Heart right ventricle (tissue), 16 donors: ENCODE data around the gene DCLK3. TPM values are rescaled to one million over a fixed set of nuclear protein-coding genes. Genes with fewer than 3 reads are reported as not detected.
A peak's percentile ranks its signal among the peaks of the same experiment; 100 is the strongest.

Source experiments
- ATAC-seq, 8 donors: fragments of 200-7000 bp; cut with Tn5 transposase; one replicate each; pipeline ENCODE4 v1.9.1; 2020; ENCODE audit warnings: mild to moderate bottlenecking in 8 of 8, moderate library complexity in 8 of 8, moderate number of reproducible peaks in 1 of 8
- DNase-seq, 2 donors: peaks; one replicate each; pipeline ENCODE4 v3.0.0-alpha.2; 2020
- H3K27ac ChIP-seq, 10 donors: fragments of 200-600 bp; sonication (generic) in 2 of 10; one replicate each; pipeline versions ENCODE4 v1.5.0 to v1.8.0; 2020 to 2022; ENCODE audit warnings: mild to moderate bottlenecking in 3 of 10
- H3K27me3 ChIP-seq, 7 donors: fragments of 200-600 bp; one replicate each; pipeline ENCODE4 v1.8.0; 2021 to 2022; ENCODE audit warnings: mild to moderate bottlenecking in 2 of 7
- H3K36me3 ChIP-seq, 9 donors: fragments of 200-600 bp; sonication (generic) in 1 of 9; one replicate each; pipeline versions ENCODE4 v1.5.0 to v1.8.0; 2020 to 2022; ENCODE audit warnings: mild to moderate bottlenecking in 2 of 9
- H3K4me1 ChIP-seq, 9 donors: fragments of 200-600 bp; sonication (generic) in 1 of 9; one replicate each; pipeline versions ENCODE4 v1.5.0 to v1.8.0; 2020 to 2022; ENCODE audit warnings: mild to moderate bottlenecking in 4 of 9
- H3K4me3 ChIP-seq, 10 donors: fragments of 200-600 bp; sonication (generic) in 2 of 10; one replicate each; pipeline versions ENCODE4 v1.5.0 to v1.8.0; 2020 to 2022; ENCODE audit warnings: mild to moderate bottlenecking in 7 of 10, moderate library complexity in 2 of 10
- H3K9me3 ChIP-seq, 11 donors: fragments of 200-600 bp in 10 of 11; sonication (generic) in 2 of 11; one replicate each; pipeline versions ENCODE4 v1.5.0 to v1.8.0; 2013 to 2022; ENCODE audit warnings: mild to moderate bottlenecking in 2 of 11, control low read depth in 1 of 11, moderate library complexity in 1 of 11
- CTCF ChIP-seq, 9 donors: fragments of 200-600 bp; sonication (generic) in 2 of 9; IDR thresholded peaks; one replicate each; pipeline versions ENCODE4 v1.5.0 to v1.8.0; 2021 to 2022; ENCODE audit warnings: antibody characterized with exemption in 9 of 9, mild to moderate bottlenecking in 5 of 9, moderate library complexity in 1 of 9
- WGBS, 2 donors: extraction: QIAGEN DNeasy Blood & Tissue Kit; methylation state at CpG; one replicate each; pipeline ENCODE4 v1.1.7; 2013; ENCODE audit warnings: inconsistent platforms in 1 of 2; 5-methylcytosine and 5-hydroxymethylcytosine counted together
- intact Hi-C, 10 donors: fragments of 100-400 bp; cut with DNase I; formaldehyde crosslinking; loops; one replicate each; pipeline versions ENCODE4 v1.11.1 to v1.14.2; 2022
- polyA plus RNA-seq, 2 donors: library from polyadenylated mRNA; stranded (reverse); fragments of 200-250 nt; gene quantifications; one replicate each; pipeline ENCODE4 v1.2.3, GENCODE V29; 2013
- total RNA-seq, 10 donors: library from RNA; stranded (reverse); fragmentation: NEBNext Ultra II Directional in 3 of 10; extraction: Animal tissue kit (Norgen Biotek cat#: 25700) in 3 of 10; gene quantifications; one replicate each; pipeline versions ENCODE4 v1.2.1 to v1.2.4, GENCODE V29; 2021 to 2023
- donor health status: Arrhythmogenic right ventricular cardiomyopathy.
- donor health status: ischemic (EF 13 %, LVEDD 7.1; RV severe dilation, severe dysfunction).
- donor health status: healthy with polysubstance abuse.
- donor health status: DM: no; HTN: yes; CAD: no.
- donor health status: DM: no; HTN: no; CAD: no.
- donor health status: ischemic (EF 25% LVEDD 6.9; RV normal size, moderate dysfunction).
- donor health status: ischemic (EF 25% LVEDD 5.7; RV mildly dilated, moderate dysfunction).
- donor health status: healthy.
- donor health status: DM: yes; HTN: yes; CAD: no.
- donor health status: Ischemic cardiomyopathy.
- donor health status: ischemic (EF 35%, LVEDD 5.7; RV mildly dilated, moderate dysfunction).
- donor health status: nonischemic (EF 11% LVEDD 7.7; RV severe dilation, severe dysfunction).
- donor health status: DM: yes; HTN: yes; CAD: no.
- donor health status: PGD.
- donor health status: ischemic (EF 29% LVEDD 5.4; RV normal size, mild dysfunction).
- donor health status: nonischemic (EF 23%, LVEDD 6.1; RV moderate dilation, normal function).

Gene DCLK3
- total and polyA plus RNA-seq, 12 donors: 0.04 to 1.0 (median 0.19) TPM

- peak overlapping the region in 9 of 10 donors; percentile 34 to 56 (median 42) for H3K4me3 ChIP-seq
- no peaks in the 10 kb centered on the region for H3K36me3 ChIP-seq
- H3K9me3 ChIP-seq: no peaks in the 10 kb centered on the region
- ATAC-seq (peak in 2 of 8 donors; percentile 20), DNase-seq (no peak)
- no peak overlapping the region for H3K27ac ChIP-seq
- WGBS, 2 donors: 32 to 41% methylated on average over 7 to 10 of the region's 10 CpGs
- intact Hi-C loops: no loop called here
- peaks cover 15 to 63% (median 43%) of the 10 kb centered on the region in 7 donors for H3K27me3 ChIP-seq
- no peak for TF ChIP-seq CTCF (IDR thresholded peaks at IDR 0.05)
- peaks cover 0 to 9% (median 0%) of the 10 kb centered on the region in 9 donors for H3K4me1 ChIP-seq
Observed at GRCh38 chr3:36764704-36765038, 318 bp upstream of the DCLK3 start.

GRCh38 chr3:36762918-36763849 lies 1.2 kb downstream of the DCLK3 start:
- peaks cover 15 to 63% (median 43%) of the 10 kb centered on the region in 7 donors for H3K27me3 ChIP-seq
- intact Hi-C loops: no loop called here
- H3K4me3 ChIP-seq: peak overlapping the region in 7 of 10 donors; percentile 34 to 56 (median 42)
- no peaks in the 10 kb centered on the region for H3K9me3 ChIP-seq
- WGBS, 2 donors: 63 to 75% methylated on average over 10 of the region's 10 CpGs
- H3K36me3 ChIP-seq: no peaks in the 10 kb centered on the region
- H3K4me1 ChIP-seq: peaks cover 0 to 9% (median 0%) of the 10 kb centered on the region in 9 donors
- no peak for DNase-seq
- peak in 1 of 8 donors; percentile 17 for ATAC-seq
- TF ChIP-seq CTCF (IDR thresholded peaks at IDR 0.05): no peak
- no peak overlapping the region for H3K27ac ChIP-seq

GRCh38 chr3:36761779-36762178 lies 2.6 kb downstream of the DCLK3 start:
- peaks cover 0 to 9% (median 0%) of the 10 kb centered on the region in 9 donors for H3K4me1 ChIP-seq
- intact Hi-C loops: no loop called here
- peaks cover 15 to 62% (median 43%) of the 10 kb centered on the region in 7 donors for H3K27me3 ChIP-seq
- DNase-seq: no peak
- no peak for TF ChIP-seq CTCF (IDR thresholded peaks at IDR 0.05)
- WGBS, 2 donors: 90 to 92% methylated on average over 3 of the region's 3 CpGs
- ATAC-seq: no peak
- no peaks in the 10 kb centered on the region for H3K36me3 ChIP-seq
- H3K9me3 ChIP-seq: no peaks in the 10 kb centered on the region
- no peak overlapping the region for H3K4me3 ChIP-seq
- no peak overlapping the region for H3K27ac ChIP-seq

GRCh38 chr3:36756269-36756668 lies 8.1 kb downstream of the DCLK3 start:
- intact Hi-C loops: no loop called here

More at GRCh38 chr3:36756269-36756668, 8.1 kb downstream of the DCLK3 start:
- TF ChIP-seq CTCF (IDR thresholded peaks at IDR 0.05): no peak
- H3K27ac ChIP-seq: no peak overlapping the region
- H3K9me3 ChIP-seq: no peaks in the 10 kb centered on the region
- no peak overlapping the region for H3K4me3 ChIP-seq
- no peaks in the 10 kb centered on the region for H3K36me3 ChIP-seq
- ATAC-seq: no peak
- WGBS, 2 donors: 78 to 84% methylated on average over 1 of the region's 1 CpG
- H3K4me1 ChIP-seq: no peaks in the 10 kb centered on the region
- H3K27me3 ChIP-seq: peaks cover 0 to 24% (median 5%) of the 10 kb centered on the region in 7 donors
- DNase-seq: no peak
